Stomach (tissue), 9 donors: ENCODE data around the gene SLC35E2B. TPM values are rescaled to one million over a fixed set of nuclear protein-coding genes. Genes with fewer than 3 reads are reported as not detected.
A peak's percentile ranks its signal among the peaks of the same experiment; 100 is the strongest.
"Not testable (repeated sequence)": the region's sequence is repeated elsewhere in the genome, so short reads cannot be mapped to it uniquely, and the experiment has no call there.

Source experiments
- DNase-seq, 2 donors: peaks; one replicate each; pipeline versions ENCODE4 v3.0.0 to v3.0.0-alpha.2; 2013 to 2019
- H3K27ac ChIP-seq, 5 donors: fragments of 200-600 bp in 4 of 5; sonication (generic) in 4 of 5; one replicate each; pipeline ENCODE4 v1.5.1; 2013 to 2019; ENCODE audit warnings: mild to moderate bottlenecking in 1 of 5, moderate library complexity in 1 of 5
- H3K27me3 ChIP-seq, 3 donors: fragments of 200-600 bp; sonication (generic); one replicate each; pipeline ENCODE4 v1.5.1; 2017 to 2019; ENCODE audit warnings: mixed run types in 1 of 3
- H3K36me3 ChIP-seq, 4 donors: fragments of 200-600 bp; sonication (generic); 1 replicate in 3 of 4; 2 replicates in 1 of 4; pipeline ENCODE4 v1.5.1; 2016 to 2019
- H3K4me1 ChIP-seq, 4 donors: fragments of 200-600 bp; sonication (generic); one replicate each; pipeline ENCODE4 v1.5.1; 2016 to 2019
- H3K4me3 ChIP-seq, 4 donors: fragments of 200-600 bp; sonication (generic) in 3 of 4; one replicate each; pipeline ENCODE4 v1.5.1; 2016 to 2019; ENCODE audit warnings: mild to moderate bottlenecking in 1 of 4
- H3K9me3 ChIP-seq, 4 donors: fragments of 200-600 bp; sonication (generic); one replicate each; pipeline ENCODE4 v1.5.1; 2016 to 2019
- CTCF ChIP-seq, 7 experiments: fragments of 450-650 bp in 4 of 7; fragments of 200-600 bp in 3 of 7; sonication (generic) in 3 of 7; IDR thresholded peaks; one replicate each; pipeline ENCODE4 v1.5.1; 2016 to 2019; ENCODE audit warnings: antibody characterized with exemption in 7 of 7, control low read depth in 2 of 7, mild to moderate bottlenecking in 1 of 7
- EP300 ChIP-seq: sonication (generic); formaldehyde crosslinking; IDR thresholded peaks from one replicate; pipeline ENCODE4 v1.6.1; 2017; ENCODE audit warnings: antibody characterized with exemption
- POLR2A ChIP-seq, 4 donors: fragments of 450-650 bp; IDR thresholded peaks; one replicate each; pipeline ENCODE4 v1.6.1; 2016; ENCODE audit warnings: antibody characterized with exemption in 4 of 4, control low read depth in 2 of 4, mild to moderate bottlenecking in 1 of 4, moderate library complexity in 1 of 4
- POLR2AphosphoS5 ChIP-seq, 3 donors: sonication (generic); formaldehyde crosslinking; IDR thresholded peaks; one replicate each; pipeline ENCODE4 v1.6.1; 2016; ENCODE audit warnings: antibody characterized with exemption in 3 of 3
- whole genome bisulfite sequencing, 5 donors: extraction: QIAGEN DNeasy Blood & Tissue Kit in 3 of 5; methylation state at CpG; one replicate each; pipeline versions ENCODE4 v1.1.5 to v1.1.7; 2013 to 2018; 5-methylcytosine and 5-hydroxymethylcytosine counted together
- intact Hi-C: fragments of 100-400 bp; cut with DNase I; formaldehyde crosslinking; loops from one replicate; pipeline ENCODE4 v1.15.1; 2023; ENCODE audit warnings: low total_unique reads
- polyA plus RNA-seq, 3 donors: library from polyadenylated mRNA; stranded (reverse); fragments of 200-250 nt; gene quantifications; one replicate each; pipeline ENCODE4 v1.2.3, GENCODE V29; 2013
- total RNA-seq, 5 donors: library from RNA; depleted of rRNA; stranded (reverse); fragments of >200 nt; gene quantifications; one replicate each; pipeline versions ENCODE4 v1.1.0 to v1.2.3, GENCODE V29; 2014 to 2016
- donor health status: healthy with polysubstance abuse.
- donor health status: Bipolar disorder and iron deficiency.
- donor health status: healthy.

Gene SLC35E2B
- total and polyA plus RNA-seq, 8 donors, result 11.2 to 105 (median 21.3) TPM

GRCh38 chr1:1680031-1680911, 12.3 kb downstream of the SLC35E2B start:
- H3K27ac ChIP-seq, result peak overlapping the region in 3 of 5 donors; percentile 29 to 66 (median 54)
- no peak for TF ChIP-seq POLR2A (IDR thresholded peaks at IDR 0.05)
- TF ChIP-seq EP300, result no peak
- no peaks in the 10 kb centered on the region for H3K27me3 ChIP-seq
- DNase-seq, result no peak
- WGBS, 5 donors, result 77 to 83% (median 80%) methylated on average over 32 of the region's 32 CpGs
- H3K36me3 ChIP-seq, result peaks cover 0 to 21% (median 9%) of the 10 kb centered on the region in 4 donors
- H3K9me3 ChIP-seq, result no peaks in the 10 kb centered on the region
- no peak overlapping the region for H3K4me3 ChIP-seq
- intact Hi-C loops, result no loop called here
- peaks cover 21 to 67% (median 53%) of the 10 kb centered on the region in 4 donors for H3K4me1 ChIP-seq

GRCh38 chr1:1678581-1679380, 13.8 kb downstream of the SLC35E2B start:
- WGBS, 5 donors, result 29 to 51% (median 40%) methylated on average over 20 to 24 of the region's 24 CpGs
- H3K36me3 ChIP-seq, result peaks cover 0 to 32% (median 12%) of the 10 kb centered on the region in 4 donors
- H3K4me1 ChIP-seq, result peaks cover 21 to 53% (median 44%) of the 10 kb centered on the region in 4 donors
- intact Hi-C loops, result no loop called here
- TF ChIP-seq POLR2A (IDR thresholded peaks at IDR 0.05) (no peak), POLR2AphosphoS5 (IDR thresholded peaks at IDR 0.05) (peak in 2 of 3 donors; percentile 16 to 19), CTCF (IDR thresholded peaks at IDR 0.05) (peak in 4 of 7 experiments; percentile 26 to 57 (median 38))
- peak; percentile 84 to 85 for DNase-seq
- H3K27ac ChIP-seq, result peak overlapping the region; percentile 17 to 72 (median 67)
- no peaks in the 10 kb centered on the region for H3K9me3 ChIP-seq
- H3K4me3 ChIP-seq, result no peak overlapping the region
- H3K27me3 ChIP-seq, result no peaks in the 10 kb centered on the region

- TF ChIP-seq CTCF (IDR thresholded peaks at IDR 0.05), result no peak
- no peak for TF ChIP-seq EP300
- no peak for TF ChIP-seq POLR2A (IDR thresholded peaks at IDR 0.05)
- TF ChIP-seq POLR2AphosphoS5 (IDR thresholded peaks at IDR 0.05), result no peak
- intact Hi-C loops, result no loop called here
- peak overlapping the region in 1 of 4 donors; percentile 13 for H3K4me3 ChIP-seq
- DNase-seq, result peak in 1 of 2 donors; percentile 51
- no peaks in the 10 kb centered on the region for H3K9me3 ChIP-seq
- H3K27me3 ChIP-seq, result no peaks in the 10 kb centered on the region
- peaks cover 21 to 44% (median 36%) of the 10 kb centered on the region in 4 donors for H3K4me1 ChIP-seq
- WGBS, 5 donors, result 59 to 75% (median 71%) methylated on average over 39 of the region's 39 CpGs
- H3K27ac ChIP-seq, result peak overlapping the region; percentile 32 to 72 (median 67)
- peaks cover 0 to 32% (median 12%) of the 10 kb centered on the region in 4 donors for H3K36me3 ChIP-seq
Observed at GRCh38 chr1:1677718-1678580, 14.6 kb downstream of the SLC35E2B start.

- H3K4me3 ChIP-seq, H3K9me3 ChIP-seq, intact Hi-C loops, H3K27me3 ChIP-seq, DNase-seq, H3K27ac ChIP-seq: not testable (repeated sequence)
- H3K36me3 ChIP-seq, result peaks cover 16 to 43% (median 27%) of the 10 kb centered on the region in 4 donors
- peaks cover 17 to 36% (median 32%) of the 10 kb centered on the region in 4 donors for H3K4me1 ChIP-seq
- WGBS, 5 donors, result 57 to 85% (median 73%) methylated on average over 1 to 9 of the region's 21 CpGs
Observed at GRCh38 chr1:1676087-1676486, 16.5 kb downstream of the SLC35E2B start.

- peak in 1 of 2 donors; percentile 1 for DNase-seq
- 72 to 95% (median 91%) methylated on average over 7 to 15 of the region's 18 CpGs for WGBS, 5 donors
- H3K9me3 ChIP-seq, intact Hi-C loops, H3K27ac ChIP-seq, H3K27me3 ChIP-seq, H3K4me3 ChIP-seq: not testable (repeated sequence)
- peaks cover 15 to 28% (median 25%) of the 10 kb centered on the region in 4 donors for H3K4me1 ChIP-seq
- H3K36me3 ChIP-seq, result peaks cover 17 to 52% (median 36%) of the 10 kb centered on the region in 4 donors
Observed at GRCh38 chr1:1675218-1675617, 17.4 kb downstream of the SLC35E2B start.

GRCh38 chr1:1674806-1675205, 17.8 kb downstream of the SLC35E2B start:
- peak in 1 of 2 donors; percentile 3 for DNase-seq
- intact Hi-C loops, H3K9me3 ChIP-seq, H3K27ac ChIP-seq, H3K27me3 ChIP-seq, H3K4me3 ChIP-seq: not testable (repeated sequence)
- Histone ChIP-seq H3K36me3 (peaks cover 18 to 56% (median 40%) of the 10 kb centered on the region in 4 donors), H3K4me1 (peaks cover 15 to 24% (median 21%) of the 10 kb centered on the region in 4 donors)
- WGBS, 5 donors, result 72 to 91% (median 83%) methylated on average over 13 to 18 of the region's 21 CpGs
